RWPE1 (cell line): Measurements from ENCODE around the gene RFC2.
"Not testable (repeated sequence)": the region's sequence is repeated elsewhere in the genome, so short reads cannot be mapped to it uniquely, and the experiment has no call there.

Experiments used
- CTCF ChIA-PET: fragments of 350-600 bp; sonication (Branson Sonifier 250); formaldehyde crosslinking; extraction: SDS; loops from one replicate; lab custom pipeline; 2021; lab: Yijun Ruan, JAX
- POLR2A ChIA-PET: fragments of 400-600 bp; formaldehyde crosslinking; extraction: SDS; loops from one replicate; lab custom pipeline; 2020; ENCODE audit warnings: antibody characterized with exemption; ENCODE audit not compliant: low non-redundant PET; lab: Yijun Ruan, JAX
- DNase-seq: peaks from one replicate; pipeline ENCODE4 v3.0.0; 2012; ENCODE audit warnings: low spot score
- H3K27ac ChIP-seq: fragments of 450-650 bp; 2 replicates; pipeline ENCODE4 v1.5.1; 2017
- CTCF ChIP-seq: fragments of 450-650 bp; conservative IDR thresholded peaks from 2 replicates; pipeline ENCODE4 v1.5.1; 2017; ENCODE audit warnings: low read depth, mild to moderate bottlenecking

The RFC2 gene

GRCh38 chr7:74263399-74264120 lies 9.4 kb upstream of the RFC2 start:
- ChIA-PET CTCF (no interaction called here), POLR2A (no interaction called here)
- no peak for TF ChIP-seq CTCF
- H3K27ac ChIP-seq, result no peak overlapping the region
- no peak for DNase-seq

GRCh38 chr7:74262639-74263398 lies 8.6 kb upstream of the RFC2 start:
- CTCF ChIA-PET, result no interaction called here
- no peak for DNase-seq

DNA sequence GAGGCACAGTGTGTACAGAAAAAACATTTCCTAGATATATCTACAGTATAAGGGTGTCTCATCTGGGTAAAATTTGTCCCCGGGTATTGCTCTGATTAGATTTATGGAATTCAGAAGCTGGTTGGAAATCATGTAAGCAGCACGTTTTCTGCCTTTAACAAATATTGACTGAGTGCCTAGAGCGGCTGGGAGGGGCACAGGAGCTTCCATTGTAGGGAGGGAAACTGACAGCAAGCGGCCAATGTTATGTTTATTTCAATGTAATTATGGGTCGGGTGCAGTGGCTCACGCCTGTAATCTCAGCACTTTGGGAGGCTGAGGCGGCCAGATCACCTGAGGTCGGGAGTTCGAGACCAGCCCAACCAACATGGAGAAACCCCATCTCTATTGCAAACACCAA lies 4.4 kb upstream of the RFC2 start:
- TF ChIP-seq CTCF, result no peak
- no peak for DNase-seq
- no peak overlapping the region for H3K27ac ChIP-seq
- CTCF ChIA-PET, result interaction anchor here (0.6 kb wide), 1 partner anchor 454 kb away, joined by 4 read pairs; no protein-coding TSS in a partner anchor
- POLR2A ChIA-PET, result no interaction called here

More at GRCh38 chr7:74262639-74263398, 8.6 kb upstream of the RFC2 start:
- no peak for TF ChIP-seq CTCF
- POLR2A ChIA-PET, result no interaction called here
- H3K27ac ChIP-seq, result no peak overlapping the region

- CTCF ChIA-PET, result interaction anchor here (0.6 to 1.0 kb wide), 3 partner anchors 11 to 145 kb away, joined by 3 to 5 read pairs (median 4); no protein-coding TSS in a partner anchor
- no peak for DNase-seq
- POLR2A ChIA-PET, result no interaction called here
- no peak for TF ChIP-seq CTCF
- H3K27ac ChIP-seq, result peak overlapping the region; percentile 34
Observed at GRCh38 chr7:74256491-74257408, 2.6 kb upstream of the RFC2 start.

GRCh38 chr7:74255461-74255860 lies 1.3 kb upstream of the RFC2 start:
- DNase-seq, POLR2A ChIA-PET, CTCF ChIA-PET: not testable (repeated sequence)
- peak overlapping the region; percentile 91 for H3K27ac ChIP-seq

DNA sequence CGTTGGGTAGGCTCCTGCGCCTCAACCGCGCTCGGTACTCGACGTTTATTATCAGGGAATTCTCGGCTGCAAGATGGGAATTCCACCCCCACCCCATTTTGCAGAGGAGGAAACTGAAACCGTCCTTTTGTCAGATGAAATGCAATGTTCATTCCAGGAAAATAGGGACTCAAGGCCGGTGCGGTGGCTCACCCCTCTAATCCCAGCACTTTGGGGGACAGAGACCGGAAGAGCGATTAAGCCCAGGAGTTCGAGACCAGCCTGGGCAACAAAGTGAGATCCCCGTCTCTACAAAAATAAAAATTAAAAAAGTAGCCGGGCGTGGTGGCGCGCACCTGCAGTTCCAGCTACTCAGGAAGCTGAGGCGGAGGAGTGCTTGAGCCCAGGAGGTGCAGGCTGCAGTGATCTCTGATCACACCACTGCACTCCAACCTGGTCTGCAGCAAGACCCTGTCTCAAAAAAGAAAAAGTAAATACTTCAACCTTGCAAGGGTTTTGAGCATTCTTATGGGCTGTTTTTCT lies 720 bp upstream of the RFC2 start:
- no peak for DNase-seq
- CTCF ChIA-PET, result interaction anchor here (0.7 to 1.2 kb wide), 2 partner anchors 11 to 146 kb away, joined by 3 to 6 read pairs; no protein-coding TSS in a partner anchor
- peak overlapping the region; percentile 91 for H3K27ac ChIP-seq
- no peak for TF ChIP-seq CTCF
- POLR2A ChIA-PET, result no interaction called here
